Muscle of back (tissue), 11 donors: ENCODE measurements around the gene FBXO42. TPM values are rescaled to one million over a fixed set of nuclear protein-coding genes. Genes with fewer than 3 reads are reported as not detected.

Experiments
- DNase-seq, 3 donors: peaks; one replicate each; pipeline versions ENCODE4 v3.0.0 to v3.0.0-alpha.2; 2013
- polyA plus RNA-seq, 10 donors: library from polyadenylated mRNA; unstranded; fragments of 120-200 nt; gene quantifications; one replicate each; pipeline ENCODE4 v1.2.1, GENCODE V29; 2013; ENCODE audit not compliant: insufficient read length in 10 of 10

Gene FBXO42
- polyA plus RNA-seq, 10 donors, result 13.5 to 17.9 (median 16.8) TPM

DNA sequence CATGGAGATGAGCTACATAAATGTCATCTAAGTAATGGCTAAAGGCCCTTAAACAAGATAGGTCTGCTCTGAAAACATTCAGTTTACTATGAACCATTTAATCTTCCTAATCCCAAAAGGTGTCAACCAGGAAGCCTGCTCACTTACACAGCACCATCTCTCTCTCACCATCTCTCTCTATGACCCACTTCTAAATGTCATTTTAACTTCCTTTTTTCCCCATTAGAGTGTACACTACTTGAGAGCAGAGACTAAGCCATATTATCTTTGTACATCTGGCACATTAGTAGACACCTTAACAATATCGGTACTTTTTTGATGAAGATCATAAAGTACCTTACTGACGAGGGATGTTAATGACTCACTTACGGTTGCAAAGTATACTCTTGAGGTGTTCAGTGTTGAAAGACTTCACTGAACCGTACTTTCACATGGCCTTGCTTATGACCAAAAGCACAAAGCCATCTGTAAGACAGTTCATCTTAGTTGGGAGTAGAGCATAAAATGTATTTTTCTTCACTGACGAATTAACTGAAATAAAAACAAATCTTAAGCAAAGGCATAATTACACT is 25.4 kb downstream of the FBXO42 start:
- DNase-seq, result no peak

- peak; percentile 24 to 41 (median 36) for DNase-seq
Observed at GRCh38 chr1:16324456-16324890, 27.8 kb downstream of the FBXO42 start.

GRCh38 chr1:16321176-16321867 is 31.0 kb downstream of the FBXO42 start:
- DNase-seq, result no peak

DNA sequence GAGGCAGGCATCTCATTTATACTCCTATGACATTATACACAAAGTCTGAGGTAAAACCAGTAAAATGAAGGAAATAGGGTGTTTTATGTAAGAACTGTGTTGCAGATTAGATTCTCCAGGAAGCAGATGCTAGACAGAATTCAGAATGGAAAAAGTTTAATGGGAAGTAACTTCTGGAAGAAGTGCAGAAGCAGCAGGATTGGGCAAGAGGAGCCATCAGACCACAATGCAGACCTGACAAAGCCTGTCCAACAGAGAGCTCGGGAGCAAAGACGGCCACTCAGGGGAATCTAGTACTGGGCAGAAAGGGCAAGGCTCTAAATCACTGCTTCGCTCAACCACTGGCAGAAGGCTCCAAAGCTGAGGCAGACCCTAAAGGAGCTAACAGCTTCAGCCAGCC is 33.7 kb downstream of the FBXO42 start:
- peak; percentile 7 to 59 (median 19) for DNase-seq

GRCh38 chr1:16315437-16315836 is 36.8 kb downstream of the FBXO42 start:
- DNase-seq, result no peak

DNA sequence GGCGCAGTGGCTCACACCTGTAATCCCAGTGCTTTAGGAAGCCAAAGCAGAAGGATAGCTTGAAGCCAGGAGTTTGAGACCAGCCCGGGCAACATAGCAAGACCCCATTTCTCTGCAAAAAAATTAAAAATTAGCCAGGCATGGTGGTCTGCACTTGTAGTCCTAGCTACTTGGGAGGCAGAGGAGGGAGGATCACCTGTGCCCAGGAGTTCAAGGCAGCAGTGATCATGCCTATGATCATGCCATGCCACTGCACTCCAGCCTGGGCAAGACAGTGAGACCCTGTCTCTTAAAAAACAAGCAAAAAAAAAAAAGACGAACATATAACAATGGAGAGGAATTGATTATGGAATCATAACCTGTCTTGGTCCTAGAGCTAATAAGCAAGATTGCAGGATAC is 45.1 kb downstream of the FBXO42 start:
- DNase-seq, result no peak

DNA sequence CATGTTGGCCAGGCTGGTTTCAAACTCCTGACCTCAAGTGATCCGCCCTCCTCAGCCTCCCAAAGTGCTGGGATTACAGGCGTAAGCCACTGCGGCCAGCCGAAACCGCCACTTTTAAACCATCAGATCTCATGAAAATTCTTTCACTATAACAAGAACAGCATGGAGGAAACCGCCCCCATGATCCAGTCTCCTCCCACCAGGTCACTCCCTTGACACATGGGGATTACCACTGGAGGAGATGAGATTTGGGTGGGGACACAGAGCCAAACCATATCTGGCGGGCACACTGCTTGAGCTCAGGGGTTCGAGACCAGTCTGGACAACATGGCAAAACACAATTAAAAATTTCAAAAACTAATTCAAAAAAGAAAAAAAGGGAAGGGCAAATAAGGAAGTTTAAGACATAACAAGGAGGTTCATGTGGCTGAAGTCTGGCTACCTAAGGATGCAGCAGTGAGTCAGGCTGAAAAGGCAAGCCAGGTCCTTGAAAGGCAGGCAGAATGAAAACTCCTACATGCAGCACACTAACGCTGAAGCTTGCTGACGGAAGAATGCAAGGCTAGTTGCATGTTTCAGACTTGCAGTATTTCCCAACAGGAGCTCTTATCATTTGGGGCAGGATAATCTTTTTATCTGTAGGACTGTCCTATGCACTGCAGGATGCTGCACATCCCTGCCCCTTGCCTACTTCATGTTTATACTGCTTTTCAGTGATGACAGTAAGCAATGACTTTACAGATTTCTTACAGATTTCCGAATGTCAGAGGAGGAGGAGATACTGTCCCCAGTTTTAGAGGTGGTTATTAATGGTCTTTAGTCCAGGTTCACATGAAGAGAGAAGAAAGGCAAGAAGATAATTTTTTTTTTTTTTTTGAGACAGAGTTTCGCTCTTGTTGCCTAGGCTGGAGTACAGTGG is 49.3 kb downstream of the FBXO42 start:
- DNase-seq, result no peak

DNA sequence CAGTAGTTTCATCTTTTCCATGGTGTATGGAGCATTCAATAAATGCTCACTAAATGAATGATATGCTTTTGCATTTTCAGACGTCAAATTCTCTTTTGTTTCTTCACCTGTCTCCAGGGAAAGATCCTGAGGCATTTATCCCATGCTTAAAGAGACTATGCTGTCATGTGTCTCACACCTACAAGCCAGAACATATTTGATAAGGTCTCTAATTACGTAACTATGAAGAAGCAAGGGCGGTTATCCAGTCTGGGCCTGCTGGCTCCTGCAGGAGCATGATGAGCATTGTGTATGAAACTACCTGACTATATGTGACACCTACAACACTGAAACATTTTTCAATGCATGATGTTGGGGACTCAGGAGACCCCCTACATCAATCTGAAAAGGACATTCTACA is 51.8 kb downstream of the FBXO42 start:
- DNase-seq, result no peak

DNA sequence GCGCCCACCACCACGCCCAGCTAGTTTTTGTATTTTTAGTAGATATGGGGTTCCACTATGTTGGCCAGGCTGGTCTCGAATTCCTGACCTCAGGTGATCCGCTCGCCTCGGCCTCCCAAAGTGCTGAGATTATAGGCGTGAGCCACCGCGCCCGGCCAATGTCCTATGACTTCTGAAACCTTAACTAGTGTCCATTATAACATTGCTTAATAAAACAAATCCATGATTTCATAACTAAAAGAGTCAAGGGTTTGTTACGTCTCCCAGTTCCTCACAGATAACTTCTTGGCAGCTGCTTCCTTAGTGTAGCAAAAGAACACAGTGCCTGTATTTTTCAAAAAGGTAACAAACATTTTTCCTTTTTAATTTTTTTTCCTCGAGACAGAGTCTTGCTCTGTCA is 53.6 kb downstream of the FBXO42 start:
- no peak for DNase-seq

DNA sequence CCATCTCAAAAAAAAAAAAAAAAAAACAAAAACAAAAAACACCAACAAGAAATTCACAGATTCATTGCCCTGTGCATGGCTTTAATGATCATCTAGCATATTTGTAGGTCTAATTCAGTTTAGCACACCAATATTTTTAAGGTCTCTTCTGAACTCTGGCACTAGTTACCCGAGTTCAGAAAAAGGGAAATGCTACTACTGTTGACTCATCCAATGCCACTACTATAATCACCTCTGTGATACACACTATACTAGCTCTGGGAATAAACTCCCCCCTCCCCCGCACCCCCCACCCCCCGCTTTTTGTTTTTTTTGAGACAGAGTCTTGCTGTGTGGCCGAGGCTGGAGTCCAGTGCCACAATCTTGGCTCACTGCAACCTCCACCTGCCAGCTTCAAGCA is 55.6 kb downstream of the FBXO42 start:
- no peak for DNase-seq

- no peak for DNase-seq
Observed at GRCh38 chr1:16294219-16295212, 57.8 kb downstream of the FBXO42 start.

DNA sequence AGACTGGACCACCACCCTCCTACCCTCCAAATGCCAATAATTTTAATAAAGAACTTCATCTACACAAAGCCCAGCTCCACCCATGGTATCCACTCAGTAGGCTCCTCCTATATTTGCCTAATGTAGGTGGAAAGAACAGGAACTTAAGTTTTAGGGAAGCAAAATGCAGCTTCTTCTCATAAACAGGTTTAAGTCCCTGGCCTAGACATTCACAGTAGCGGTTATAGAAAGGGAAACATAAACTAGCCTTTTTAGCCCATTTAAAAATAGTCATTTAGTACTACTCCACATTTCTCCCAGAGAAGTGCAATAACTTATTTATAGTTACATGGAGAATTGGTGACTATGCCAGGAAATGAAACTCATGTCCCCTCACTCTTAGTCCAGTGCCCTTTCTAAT is 58.7 kb downstream of the FBXO42 start:
- DNase-seq, result peak in 1 of 3 donors; percentile 11

- no peak for DNase-seq
Observed at GRCh38 chr1:16292739-16293138, 59.5 kb downstream of the FBXO42 start.

- no peak for DNase-seq
Observed at GRCh38 chr1:16289959-16290358, 62.3 kb downstream of the FBXO42 start.

DNA sequence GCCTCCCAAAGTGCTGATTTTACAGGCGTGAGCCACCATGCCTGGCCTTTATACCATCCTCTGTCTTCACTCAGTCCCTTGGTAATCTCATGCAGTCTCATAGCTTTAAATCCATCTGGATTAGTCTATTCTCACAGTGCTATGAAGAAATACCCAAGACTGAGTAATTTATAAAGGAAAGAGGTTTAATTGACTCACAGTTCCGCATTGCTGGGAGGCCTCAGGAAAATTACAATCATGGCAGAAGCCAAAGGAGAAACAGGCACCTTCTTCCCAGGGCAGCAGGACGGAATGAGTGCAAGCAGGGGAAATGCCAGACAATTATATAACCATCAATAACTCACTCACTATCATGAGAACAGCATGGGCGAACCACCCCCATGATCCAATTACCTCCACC is 66.2 kb downstream of the FBXO42 start:
- no peak for DNase-seq

GRCh38 chr1:16281765-16282164 is 70.5 kb downstream of the FBXO42 start:
- DNase-seq, result no peak

GRCh38 chr1:16279186-16279585 is 73.1 kb downstream of the FBXO42 start:
- DNase-seq, result no peak

DNA sequence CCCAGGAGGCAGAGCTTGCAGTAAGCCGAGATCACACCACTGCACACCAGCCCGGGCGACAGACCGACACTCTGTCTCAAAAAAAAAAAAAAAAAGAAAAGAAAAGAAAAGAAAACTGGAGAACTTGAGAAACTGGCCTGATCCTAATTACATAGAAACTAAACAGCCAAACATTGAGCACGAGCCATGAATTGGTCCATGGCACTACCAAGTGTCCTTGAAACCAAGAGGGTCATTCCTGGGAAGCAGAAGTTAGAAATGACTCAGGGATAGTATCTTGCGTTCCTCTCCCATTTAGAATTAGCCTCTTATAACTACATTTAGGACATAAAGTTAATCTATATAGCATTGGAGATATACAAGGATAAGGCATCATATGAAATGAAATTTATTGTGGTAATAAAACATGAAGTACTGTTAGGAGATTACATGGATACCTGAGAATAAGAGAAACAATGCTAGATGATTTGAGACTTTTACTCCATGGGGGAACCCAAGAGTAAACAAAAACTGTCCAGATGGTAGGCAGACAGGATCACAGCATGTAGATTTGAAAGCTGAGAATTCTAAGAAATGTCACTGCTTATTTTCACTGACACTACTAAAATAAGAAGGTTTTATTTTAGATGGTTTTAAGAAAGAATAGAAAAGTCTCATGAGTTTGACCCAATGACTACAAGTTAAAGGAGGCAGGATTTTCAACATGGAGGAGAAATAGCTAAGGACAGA is 75.8 kb downstream of the FBXO42 start:
- DNase-seq, result no peak

GRCh38 chr1:16275591-16275990 is 76.7 kb downstream of the FBXO42 start:
- DNase-seq, result no peak

- DNase-seq, result no peak
Observed at GRCh38 chr1:16267690-16268180, 84.5 kb downstream of the FBXO42 start.
